ENCODE results near the gene TTC36. TPM values are rescaled to one million over a fixed set of nuclear protein-coding genes. Genes with fewer than 3 reads are reported as not detected.

TTC36 gene
- total RNA-seq, 1 experiment from 2014 or later = 1.6 TPM

DNA sequence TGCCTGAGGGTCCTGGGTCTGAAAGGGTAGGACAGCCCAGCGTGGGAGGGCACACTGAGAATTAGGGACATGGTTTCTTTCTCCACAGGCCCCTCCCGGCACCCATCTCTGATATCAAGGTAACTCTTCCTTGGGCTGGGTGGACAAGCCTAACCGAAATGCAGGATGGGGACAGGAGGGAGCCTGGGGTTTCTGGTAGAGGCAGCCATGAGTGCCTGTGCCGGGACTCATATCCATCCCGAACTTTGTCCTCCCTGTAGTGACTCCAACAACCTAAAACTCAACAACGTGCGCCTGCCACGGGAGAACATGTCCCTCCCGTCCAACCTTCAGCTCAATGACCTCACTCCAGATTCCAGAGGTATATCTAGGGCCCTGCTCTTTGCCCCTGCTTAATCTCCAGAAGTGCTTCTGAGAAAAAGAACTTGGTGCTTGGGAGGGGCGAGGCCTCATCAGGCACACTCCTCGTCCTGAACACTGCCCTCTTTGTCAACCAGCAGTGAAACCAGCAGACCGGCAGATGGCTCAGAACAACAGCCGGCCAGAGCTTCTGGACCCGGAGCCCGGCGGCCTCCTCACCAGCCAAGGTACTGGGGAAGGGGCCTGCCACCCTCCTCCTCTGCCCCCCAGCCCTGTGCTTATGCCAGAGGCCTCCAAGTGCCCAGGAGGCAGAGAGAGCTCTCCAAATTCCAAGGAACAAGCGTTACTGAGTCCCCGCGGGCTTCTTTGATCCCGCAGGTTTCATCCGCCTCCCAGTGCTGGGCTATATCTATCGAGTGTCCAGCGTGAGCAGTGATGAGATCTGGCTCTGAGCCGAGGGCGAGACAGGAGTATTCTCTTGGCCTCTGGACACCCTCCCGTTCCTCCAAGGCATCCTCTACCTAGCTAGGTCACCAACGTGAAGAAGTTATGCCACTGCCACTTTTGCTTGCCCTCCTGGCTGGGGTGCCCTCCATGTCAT lies 6.8 kb downstream of the TTC36 start:
- no peak for DNase-seq
- Histone ChIP-seq H2BK5ac (ENCODE audit: insufficient read length, low read length) (no peak overlapping the region), H2BK120ac (ENCODE audit: low read depth, low read length, poor library complexity, severe bottlenecking) (no peak overlapping the region), H3K14ac (ENCODE audit: insufficient read depth, low read length) (no peak overlapping the region), H4K20me1 (ENCODE audit: control insufficient read depth, insufficient read depth, insufficient read length) (no peaks in the 10 kb centered on the region), H4K91ac (ENCODE audit: insufficient read length, low read depth, low read length) (no peak overlapping the region), H3T11ph (ENCODE audit: low read length) (no peak overlapping the region), H3K4ac (ENCODE audit: low read depth, low read length) (no peak overlapping the region), H3K27ac (ENCODE audit: insufficient read length, low read depth, low read length) (no peak overlapping the region), H4K8ac (replicated peaks; ENCODE audit: insufficient read length, low read depth, low read length) (no peak overlapping the region), H3K18ac (ENCODE audit: insufficient read length, low read depth, low read length) (no peak overlapping the region), H2AK5ac (ENCODE audit: insufficient read length, low read length) (no peak overlapping the region), H3K4me1 (ENCODE audit: insufficient read depth, low read length) (no peaks in the 10 kb centered on the region; the same call in 1 of the 2 replicates), H3K79me1 (ENCODE audit: insufficient read depth, low read depth, low read length, poor library complexity, severe bottlenecking) (no peaks in the 10 kb centered on the region), H3K9me3 (ENCODE audit: control insufficient read depth, low read depth, low read length) (no peaks in the 10 kb centered on the region), H3K27me3 (ENCODE audit: insufficient read depth, low read length) (no peaks in the 10 kb centered on the region), H4K5ac (ENCODE audit: insufficient read length, low read depth, low read length) (no peak overlapping the region), H2AFZ (ENCODE audit: low read length) (no peak overlapping the region), H3K4me2 (ENCODE audit: insufficient read depth, insufficient read length, low read length) (no peak overlapping the region), H3K23me2 (ENCODE audit: insufficient read length, low read depth, low read length, poor library complexity, severe bottlenecking) (peaks cover 10% of the 10 kb centered on the region), H3K79me2 (ENCODE audit: insufficient read depth, low read length) (no peaks in the 10 kb centered on the region), H2BK20ac (ENCODE audit: low read depth, low read length, poor library complexity, severe bottlenecking) (no peak overlapping the region), H3K23ac (ENCODE audit: insufficient read length, low read depth, low read length) (no peak overlapping the region), H2BK12ac (ENCODE audit: insufficient read length, low read depth, low read length) (no peak overlapping the region), H3K9ac (ENCODE audit: extremely low read depth, insufficient read length, low read length) (no peak overlapping the region), H2BK15ac (ENCODE audit: low read depth, low read length) (no peak overlapping the region), H3K56ac (ENCODE audit: insufficient read length, low read depth, low read length) (no peak overlapping the region)
- Mint-ChIP-seq H3K4me1 (peaks cover 18 to 21% of the 10 kb centered on the region in 2 experiments), H3K4me3 (no peak overlapping the region), H3K27ac (no peak overlapping the region), H3K9me3 (no peaks in the 10 kb centered on the region), H3K36me3 (ENCODE audit: insufficient read depth in 1 of 3, low read depth in 3 of 3) (peaks cover 0 to 7% (median 2%) of the 10 kb centered on the region in 3 experiments; a peak in 5 of 7 replicates), H3K27me3 (ENCODE audit: low read depth) (peaks cover 5% of the 10 kb centered on the region; the same call in 1 of the 2 replicates)
- TF ChIP-seq, protein P1, sequence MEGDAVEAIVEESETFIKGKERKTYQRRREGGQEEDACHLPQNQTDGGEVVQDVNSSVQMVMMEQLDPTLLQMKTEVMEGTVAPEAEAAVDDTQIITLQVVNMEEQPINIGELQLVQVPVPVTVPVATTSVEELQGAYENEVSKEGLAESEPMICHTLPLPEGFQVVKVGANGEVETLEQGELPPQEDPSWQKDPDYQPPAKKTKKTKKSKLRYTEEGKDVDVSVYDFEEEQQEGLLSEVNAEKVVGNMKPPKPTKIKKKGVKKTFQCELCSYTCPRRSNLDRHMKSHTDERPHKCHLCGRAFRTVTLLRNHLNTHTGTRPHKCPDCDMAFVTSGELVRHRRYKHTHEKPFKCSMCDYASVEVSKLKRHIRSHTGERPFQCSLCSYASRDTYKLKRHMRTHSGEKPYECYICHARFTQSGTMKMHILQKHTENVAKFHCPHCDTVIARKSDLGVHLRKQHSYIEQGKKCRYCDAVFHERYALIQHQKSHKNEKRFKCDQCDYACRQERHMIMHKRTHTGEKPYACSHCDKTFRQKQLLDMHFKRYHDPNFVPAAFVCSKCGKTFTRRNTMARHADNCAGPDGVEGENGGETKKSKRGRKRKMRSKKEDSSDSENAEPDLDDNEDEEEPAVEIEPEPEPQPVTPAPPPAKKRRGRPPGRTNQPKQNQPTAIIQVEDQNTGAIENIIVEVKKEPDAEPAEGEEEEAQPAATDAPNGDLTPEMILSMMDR (conservative IDR thresholded peaks at IDR 0.05) = no peak
- WGBS (ENCODE audit: extremely low coverage, insufficient read length, low lambda C conversion rate) = no CpG with 5 or more reads among the region's 27 CpGs
